Spleen (tissue), 11 donors: ENCODE results near the gene CHRNA9. TPM values are rescaled to one million over a fixed set of nuclear protein-coding genes. Genes with fewer than 3 reads are reported as not detected.

Experiments
- DNase-seq: peaks from one replicate; pipeline ENCODE4 v3.0.0-alpha.2; 2020
- H3K27ac ChIP-seq, 8 donors: fragments of 200-600 bp; sonication (generic) in 7 of 8; 1 replicate in 4 of 8; 2 replicates in 4 of 8; pipeline versions ENCODE4 v1.5.0 to v1.8.0; 2016 to 2021; ENCODE audit warnings: inconsistent platforms in 4 of 8, mild to moderate bottlenecking in 4 of 8, moderate library complexity in 1 of 8
- H3K27me3 ChIP-seq, 7 donors: fragments of 200-600 bp; sonication (generic) in 6 of 7; replicated peaks in 1 of 7; 1 replicate in 4 of 7; 2 replicates in 3 of 7; pipeline versions ENCODE4 v1.5.0 to v1.8.0; 2016 to 2021; ENCODE audit warnings: inconsistent platforms in 3 of 7, mild to moderate bottlenecking in 1 of 7
- H3K36me3 ChIP-seq, 6 donors: fragments of 200-600 bp; sonication (generic) in 5 of 6; 1 replicate in 4 of 6; 2 replicates in 2 of 6; pipeline versions ENCODE4 v1.5.0 to v1.8.0; 2016 to 2021; ENCODE audit warnings: inconsistent platforms in 2 of 6
- H3K4me1 ChIP-seq, 6 donors: fragments of 200-600 bp; sonication (generic) in 5 of 6; 1 replicate in 3 of 6; 2 replicates in 3 of 6; pipeline versions ENCODE4 v1.5.0 to v1.8.0; 2016 to 2021; ENCODE audit warnings: inconsistent platforms in 3 of 6
- H3K4me3 ChIP-seq, 8 donors: fragments of 200-600 bp; sonication (generic) in 7 of 8; 1 replicate in 4 of 8; 2 replicates in 4 of 8; pipeline versions ENCODE4 v1.5.0 to v1.8.0; 2016 to 2021; ENCODE audit warnings: inconsistent platforms in 4 of 8, mild to moderate bottlenecking in 4 of 8, moderate library complexity in 2 of 8
- H3K9me3 ChIP-seq, 8 donors: fragments of 200-600 bp; sonication (generic) in 7 of 8; 1 replicate in 4 of 8; 2 replicates in 4 of 8; pipeline versions ENCODE4 v1.5.0 to v1.8.0; 2016 to 2021; ENCODE audit warnings: inconsistent platforms in 4 of 8
- CTCF ChIP-seq, 11 experiments: fragments of 200-600 bp in 7 of 11; fragments of 450-650 bp in 4 of 11; sonication (generic) in 4 of 11; IDR thresholded peaks in 8 of 11; conservative IDR thresholded peaks in 3 of 11; 1 replicate in 7 of 11; 2 replicates in 4 of 11; pipeline versions ENCODE4 v1.4.0 to v1.8.0; 2016 to 2021; ENCODE audit warnings: antibody characterized with exemption in 11 of 11, inconsistent platforms in 4 of 11, mild to moderate bottlenecking in 1 of 11
- POLR2A ChIP-seq, 3 donors: fragments of 450-650 bp; IDR thresholded peaks; one replicate each; pipeline ENCODE4 v1.5.1; 2017; ENCODE audit warnings: antibody characterized with exemption in 3 of 3, mild to moderate bottlenecking in 1 of 3
- POLR2AphosphoS5 ChIP-seq, 3 donors: sonication (generic); formaldehyde crosslinking; IDR thresholded peaks; one replicate each; pipeline ENCODE4 v1.5.1; 2017; ENCODE audit warnings: antibody characterized with exemption in 3 of 3
- WGBS, 5 donors: extraction: QIAGEN DNeasy Blood & Tissue Kit in 3 of 5; methylation state at CpG; one replicate each; pipeline versions ENCODE4 v1.1.5 to v1.1.7; 2013 to 2018; 5-methylcytosine and 5-hydroxymethylcytosine counted together
- intact Hi-C: fragments of 100-400 bp; cut with DNase I; formaldehyde crosslinking; loops from one replicate; pipeline ENCODE4 v1.15.0; 2023; ENCODE audit warnings: low total_unique reads
- polyA plus RNA-seq, 3 donors: library from polyadenylated mRNA; stranded (reverse); fragments of 200-250 nt; gene quantifications; one replicate each; pipeline ENCODE4 v1.2.1, GENCODE V29; 2013
- small RNA-seq, 4 donors: library from RNA; depleted of rRNA; stranded (forward); fragments of <200 nt; gene quantifications; one replicate each; pipeline ENCODE3, GENCODE V24; 2016
- total RNA-seq, 7 donors: library from RNA; depleted of rRNA in 3 of 7; stranded (reverse); fragments of >200 nt in 3 of 7; fragmentation: NEBNext Ultra II Directional in 4 of 7; extraction: Animal tissue kit (Norgen Biotek cat#: 25700) in 4 of 7; gene quantifications; one replicate each; pipeline versions ENCODE4 v1.1.0 to v1.2.1, GENCODE V29; 2016 to 2021
- donor health status: healthy with polysubstance abuse.
- donor health status: DM: no; HTN: no; CAD: no; lungs with moderate emphysema.
- donor health status: DM: no; HTN: no; CAD: no.
- donor health status: Bipolar disorder and iron deficiency.
- donor health status: healthy.
- donor health status: DM: no; HTN: no; CAD: no.
- donor health status: DM: yes; HTN: yes; CAD: no.

Gene CHRNA9
- total and polyA plus RNA-seq, 10 donors = 0.03 to 0.11 TPM; not detected in 8

DNA sequence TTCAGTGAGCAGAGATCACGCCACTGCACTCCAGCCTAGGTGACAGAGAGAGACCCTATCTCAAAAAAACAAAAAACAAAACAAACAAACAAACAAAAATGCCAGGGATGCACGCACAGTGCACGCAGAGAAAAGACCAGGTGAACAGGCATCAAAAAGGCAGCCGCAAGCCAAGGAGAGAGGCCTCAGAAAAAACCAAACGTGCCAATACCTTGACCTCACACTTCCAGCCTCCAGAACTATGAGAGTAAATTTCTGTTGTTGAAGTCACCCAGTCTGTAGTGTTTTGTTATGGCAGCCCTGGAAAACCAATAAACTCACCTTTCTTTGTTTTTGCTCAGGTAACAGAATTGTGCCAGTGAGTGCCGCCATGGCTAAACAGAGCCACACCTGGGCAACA, 66.0 kb downstream of the CHRNA9 start:
- no peaks in the 10 kb centered on the region for H3K27me3 ChIP-seq
- no peak overlapping the region for H3K4me3 ChIP-seq
- peak overlapping the region in 1 of 8 donors; percentile 23 for H3K27ac ChIP-seq
- intact Hi-C loops = no loop called here
- 90 to 95% (median 94%) methylated on average over 6 of the region's 6 CpGs for WGBS, 5 donors
- H3K9me3 ChIP-seq = peaks cover 0 to 4% (median under 1%) of the 10 kb centered on the region in 8 donors
- no peak for DNase-seq
- TF ChIP-seq POLR2A (IDR thresholded peaks at IDR 0.05) (no peak), CTCF (IDR thresholded peaks at IDR 0.05 in 8 of 11, conservative IDR thresholded peaks at IDR 0.05 in 3 of 11) (no peak), POLR2AphosphoS5 (IDR thresholded peaks at IDR 0.05) (no peak)
- no peaks in the 10 kb centered on the region for H3K36me3 ChIP-seq
- peaks cover 0 to 3% (median 0%) of the 10 kb centered on the region in 6 donors for H3K4me1 ChIP-seq

DNA sequence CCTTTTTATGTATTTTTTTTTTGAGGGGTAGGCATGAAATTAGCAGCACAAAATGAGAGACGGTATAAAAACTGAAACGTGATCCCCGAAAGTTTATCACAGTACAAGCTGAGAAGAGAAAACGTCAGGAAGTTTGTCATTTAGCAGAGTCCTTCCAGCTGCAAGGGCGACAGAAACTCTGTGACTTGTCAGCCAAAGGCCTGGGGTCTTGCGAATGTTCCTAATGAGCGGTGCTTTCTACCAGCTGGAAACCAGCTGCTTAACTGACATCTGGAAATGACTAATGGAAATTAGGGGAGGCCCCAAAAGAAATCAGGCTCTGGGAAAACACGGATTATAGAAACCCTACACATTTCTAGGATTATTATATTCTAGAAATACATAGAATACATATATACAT, 66.5 kb downstream of the CHRNA9 start:
- peaks cover 0 to 3% (median 0%) of the 10 kb centered on the region in 6 donors for H3K4me1 ChIP-seq
- TF ChIP-seq POLR2AphosphoS5 (IDR thresholded peaks at IDR 0.05) (peak in 1 of 3 donors; percentile 77), CTCF (IDR thresholded peaks at IDR 0.05 in 8 of 11, conservative IDR thresholded peaks at IDR 0.05 in 3 of 11) (no peak)
- no peak overlapping the region for H3K4me3 ChIP-seq
- intact Hi-C loops = no loop called here
- no peaks in the 10 kb centered on the region for H3K27me3 ChIP-seq
- WGBS, 5 donors = 68 to 83% (median 75%) methylated on average over 8 of the region's 8 CpGs
- peaks cover 0 to 9% (median 4%) of the 10 kb centered on the region in 8 donors for H3K9me3 ChIP-seq
- no peak for DNase-seq
- no peaks in the 10 kb centered on the region for H3K36me3 ChIP-seq
- H3K27ac ChIP-seq = peak overlapping the region in 1 of 8 donors; percentile 23

DNA sequence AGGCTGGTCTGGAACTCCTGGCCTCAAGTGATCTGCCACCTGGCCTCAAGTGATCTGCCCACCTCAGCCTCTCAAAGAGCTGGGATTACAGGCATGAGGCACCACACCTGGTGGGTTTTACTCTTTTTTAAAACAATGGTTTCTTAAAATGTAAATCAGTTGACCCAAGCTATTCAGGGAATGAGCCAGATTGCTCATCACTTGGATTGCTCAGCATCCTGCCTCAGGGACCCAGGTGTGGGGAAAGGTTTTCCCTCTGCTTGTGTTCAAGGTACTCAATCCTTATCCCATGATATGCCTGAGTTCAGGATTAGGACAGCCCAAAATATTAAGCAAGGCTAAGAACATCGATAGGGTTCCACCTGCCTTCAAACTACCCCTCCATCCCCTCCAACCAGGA, 67.4 kb downstream of the CHRNA9 start:
- Histone ChIP-seq H3K36me3 (no peaks in the 10 kb centered on the region), H3K27me3 (no peaks in the 10 kb centered on the region), H3K27ac (no peak overlapping the region), H3K4me1 (peaks cover 0 to 3% (median 0%) of the 10 kb centered on the region in 6 donors), H3K4me3 (no peak overlapping the region), H3K9me3 (peaks cover 0 to 19% (median 13%) of the 10 kb centered on the region in 8 donors)
- intact Hi-C loops = no loop called here
- TF ChIP-seq POLR2AphosphoS5 (IDR thresholded peaks at IDR 0.05) (no peak), CTCF (IDR thresholded peaks at IDR 0.05 in 8 of 11, conservative IDR thresholded peaks at IDR 0.05 in 3 of 11) (no peak), POLR2A (IDR thresholded peaks at IDR 0.05) (no peak)
- DNase-seq = no peak
- 90 to 100% (median 95%) methylated on average over 1 of the region's 1 CpG for WGBS, 5 donors

- no peaks in the 10 kb centered on the region for H3K36me3 ChIP-seq
- H3K27me3 ChIP-seq = no peaks in the 10 kb centered on the region
- peaks cover 0 to 21% (median 14%) of the 10 kb centered on the region in 8 donors for H3K9me3 ChIP-seq
- H3K27ac ChIP-seq = no peak overlapping the region
- no peak for DNase-seq
- WGBS, 5 donors = 82 to 91% (median 90%) methylated on average over 3 to 5 of the region's 5 CpGs
- H3K4me3 ChIP-seq = no peak overlapping the region
- no peak for TF ChIP-seq POLR2AphosphoS5 (IDR thresholded peaks at IDR 0.05)
- TF ChIP-seq POLR2A (IDR thresholded peaks at IDR 0.05) = no peak
- TF ChIP-seq CTCF (IDR thresholded peaks at IDR 0.05 in 8 of 11, conservative IDR thresholded peaks at IDR 0.05 in 3 of 11) = no peak
- peaks cover 0 to 3% (median 0%) of the 10 kb centered on the region in 6 donors for H3K4me1 ChIP-seq
- intact Hi-C loops = no loop called here
These were observed 67.9 kb downstream of the CHRNA9 start for GRCh38 chr4:40403081-40403480.

Small RNAs within 50 kb of the gene (small RNA-seq; reads per million reads assigned to genes)
- gene RNU7-74P = 0 reads per million in 4 donors

Other genes starting within 250 kb of the CHRNA9 start
- gene RHOH, start 138.3 kb upstream of the CHRNA9 start, total RNA-seq = 100 to 1,000 TPM in 1 of 7 donors, 10 to 100 TPM in 6; 51.4 to 100 (median 72.0) TPM
- gene RHOH, start 138.3 kb upstream of the CHRNA9 start, polyA plus RNA-seq = 100 to 1,000 TPM in 1 of 3 donors, 10 to 100 TPM in 2; 70.3 to 112 (median 76.6) TPM